Measurements from ENCODE around the gene EIF4E1B. TPM values are rescaled to one million over a fixed set of nuclear protein-coding genes. Genes with fewer than 3 reads are reported as not detected.

EIF4E1B gene
- total and polyA plus RNA-seq, 2 experiments from 2014 or later, result 0.17 TPM; not detected in 1

GRCh38 chr5:176603091-176603490, 27.4 kb upstream of the EIF4E1B start (continued):
- TF ChIP-seq ZNF462 (CRISPR knock-in tag; IDR thresholded peaks at IDR 0.05), result no peak
- TF ChIP-seq NANOG (IDR thresholded peaks at IDR 0.05; ENCODE audit: borderline replicate concordance), result no peak
- no peak for TF ChIP-seq CREB1 (CRISPR knock-in tag; IDR thresholded peaks at IDR 0.05; ENCODE audit: low read depth)
- no peak for TF ChIP-seq CTCF (conservative IDR thresholded peaks at IDR 0.05; ENCODE audit: low read depth in 2 of 2)

DNA sequence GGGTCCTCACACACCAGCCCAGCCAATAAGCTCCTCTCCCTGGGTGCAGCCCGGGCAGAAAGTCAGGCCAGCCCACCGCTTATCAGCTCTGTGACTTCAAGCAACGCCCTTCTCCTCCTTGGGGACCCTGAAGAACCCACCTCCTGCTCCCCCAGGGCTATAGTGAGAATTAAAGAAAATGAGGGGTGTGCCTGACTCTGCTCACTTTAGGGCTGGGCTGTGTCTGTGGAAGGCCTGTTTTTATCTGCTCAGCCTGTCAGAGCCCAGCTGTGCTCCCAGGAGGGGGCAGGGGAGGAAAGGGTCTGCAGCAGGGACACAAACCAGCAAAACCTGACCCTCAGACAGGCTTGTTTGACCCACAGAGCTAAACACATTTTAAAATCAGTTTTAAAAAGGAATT, 24.4 kb upstream of the EIF4E1B start:
- H3K4me1 Mint-ChIP-seq, result peaks cover 21% of the 10 kb centered on the region
- peaks cover 24% of the 10 kb centered on the region; the same call in 1 of the 2 replicates for H4K20me1 ChIP-seq (replicated peaks; ENCODE audit: insufficient read depth)
- no peak overlapping the region for H3K4me2 ChIP-seq
- no peak overlapping the region for H3K4me3 ChIP-seq
- peaks cover 20% of the 10 kb centered on the region for H3K27me3 Mint-ChIP-seq (ENCODE audit: insufficient read depth, low read depth, poor library complexity)
- H3F3A ChIP-seq (replicated peaks; ENCODE audit: low read depth), result 0 out of 2 replicates have a peak, but pooled peaks cover 10% of the 10 kb centered on the region
- H3K27me3 ChIP-seq (ENCODE audit: insufficient read depth), result peaks cover 5% of the 10 kb centered on the region
- no peaks in the 10 kb centered on the region for H3K36me3 ChIP-seq (ENCODE audit: insufficient read depth)
- H3K9me3 Mint-ChIP-seq, result no peaks in the 10 kb centered on the region; the same call in 2 of the 3 replicates
- DNase-seq (ENCODE audit: low spot score) (no peak), ATAC-seq (no peak)
- H2AFZ ChIP-seq, result no peak overlapping the region
- H3K79me2 ChIP-seq (replicated peaks; ENCODE audit: insufficient read depth), result no peaks in the 10 kb centered on the region
- H3K27ac Mint-ChIP-seq, result no peak overlapping the region
- no peak overlapping the region for H3K27ac ChIP-seq (ENCODE audit: low read depth)
- no peaks in the 10 kb centered on the region for H3K36me3 Mint-ChIP-seq (ENCODE audit: low read depth)
- TF ChIP-seq ZNF331 (CRISPR knock-in tag; IDR thresholded peaks at IDR 0.05; ENCODE audit: low read depth) (no peak), POLR2AphosphoS5 (IDR thresholded peaks at IDR 0.05; ENCODE audit: low read depth) (no peak), REST (IDR thresholded peaks at IDR 0.05; ENCODE audit: unreplicated experiment) (no peak), NANOG (IDR thresholded peaks at IDR 0.05; ENCODE audit: borderline replicate concordance) (no peak), CREB1 (CRISPR knock-in tag; IDR thresholded peaks at IDR 0.05; ENCODE audit: low read depth) (no peak), ETS1 (IDR thresholded peaks at IDR 0.05) (no peak), EZH2 (IDR thresholded peaks at IDR 0.05; ENCODE audit: low read depth, unreplicated experiment) (no peak), STAT1 (IDR thresholded peaks at IDR 0.05; ENCODE audit: unreplicated experiment) (no peak), ZNF114 (CRISPR knock-in tag; IDR thresholded peaks at IDR 0.05) (no peak)
- H3K4me3 Mint-ChIP-seq, result no peak overlapping the region
- peaks cover 16% of the 10 kb centered on the region for H3K4me1 ChIP-seq (ENCODE audit: insufficient read depth)
- H3K9me2 ChIP-seq (ENCODE audit: insufficient read depth), result no peaks in the 10 kb centered on the region
